ENCODE measurements around the gene MID1.

- TF ChIP-seq CTCF (IDR thresholded peaks at IDR 0.05; ENCODE audit: insufficient read depth, low read depth, low read length) = no peak
- TF ChIP-seq EZH2 (IDR thresholded peaks at IDR 0.05; ENCODE audit: insufficient read depth, low read length) = no peak
Measured at GRCh38 chrX:10470009-10470408, 150.4 kb downstream of the MID1 start.

Measured in astrocyte (in vitro differentiated cells and primary cell).